ENCODE measurements around the gene BORCS5. TPM values are rescaled to one million over a fixed set of nuclear protein-coding genes. Genes with fewer than 3 reads are reported as not detected.

BORCS5 gene
- total and polyA plus RNA-seq, 2 donors (not counting 1 experiment from before 2014, with no cell fraction given) = 11.9 to 46.2 TPM

DNA sequence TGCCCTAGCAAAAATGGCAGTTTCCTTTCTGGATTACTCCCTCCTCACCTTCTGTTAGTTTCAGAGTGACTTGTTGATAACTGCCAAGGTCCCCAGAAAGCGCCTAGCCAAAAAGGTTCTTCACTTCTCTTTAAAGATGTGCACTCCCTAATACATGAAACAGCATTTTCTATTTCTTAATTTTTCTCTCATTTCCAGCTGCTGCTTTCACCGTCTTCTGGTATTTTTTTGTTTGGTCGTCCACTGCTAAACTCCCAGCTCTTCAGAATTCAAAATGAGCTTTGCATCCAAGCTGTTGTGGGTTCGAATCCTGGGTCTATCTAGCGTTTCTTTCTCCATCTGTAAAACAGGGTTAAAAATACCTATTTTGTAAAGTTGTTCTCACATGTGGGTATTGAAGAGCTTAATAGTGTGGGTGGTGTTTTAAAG lies 397 bp upstream of the BORCS5 start:
- no peaks in the 10 kb centered on the region for H4K20me1 ChIP-seq (ENCODE audit: control insufficient read depth, insufficient read depth, low read length, poor library complexity, severe bottlenecking)
- H3K79me2 ChIP-seq (ENCODE audit: control insufficient read depth, insufficient read depth, low read length) = peaks cover 36% of the 10 kb centered on the region
- H3K4me3 Mint-ChIP-seq = peak overlapping the region; percentile 92
- POLR2A ChIA-PET = interaction anchor here (0.7 to 3.3 kb wide), 7 partner anchors 117 to 431 kb away, joined by 3 to 54 read pairs (median 6); partner anchors contain the start of genes CDKN1B, CREBL2 and GPR19
- DNase-seq (no peak), ATAC-seq (ENCODE audit: low read depth) (no peak)
- H3K4me1 ChIP-seq (ENCODE audit: control insufficient read depth in 2 of 2, insufficient read depth in 2 of 2, low read length in 2 of 2) = peaks cover 21 to 25% of the 10 kb centered on the region in 2 donors
- no peaks in the 10 kb centered on the region for H3K9me3 Mint-ChIP-seq (ENCODE audit: insufficient read depth)
- TF ChIP-seq CTCF (IDR thresholded peaks at IDR 0.05) = no peak
- TF ChIP-seq EZH2 (IDR thresholded peaks at IDR 0.05; ENCODE audit: borderline replicate concordance, insufficient read depth, low read depth, low read length, poor library complexity, severe bottlenecking) = no peak
- H3K27ac Mint-ChIP-seq = peak overlapping the region; percentile 94
- H3K9ac ChIP-seq (ENCODE audit: low read length) = peak overlapping the region; percentile 53
- H3K27me3 Mint-ChIP-seq = peaks cover 3% of the 10 kb centered on the region
- H3K4me1 Mint-ChIP-seq = peaks cover 31% of the 10 kb centered on the region
- CTCF ChIA-PET = interaction anchor here (0.7 to 5.4 kb wide), 16 partner anchors 14 to 775 kb away, joined by 3 to 47 read pairs (median 5); partner anchors contain the start of genes CREBL2 and DUSP16
- peak overlapping the region; percentile 42 to 81 (median 61) for H3K4me3 ChIP-seq (ENCODE audit: control extremely low read depth in 1 of 5, extremely low read depth in 1 of 5, insufficient read depth in 1 of 5, low read depth in 2 of 5, low read length in 4 of 5)
- H2AFZ ChIP-seq (ENCODE audit: insufficient read depth, low read depth, low read length, poor library complexity, severe bottlenecking) = peak overlapping the region; percentile 59
- intact Hi-C loops (cut with micrococcal nuclease) = loop anchor here (2.0 to 10.0 kb wide), 8 partner anchors 90 to 744 kb away; partner anchors contain the start of genes HEBP1 and LRP6
- no peaks in the 10 kb centered on the region for H3K36me3 ChIP-seq (replicated peaks in 1 of 2; ENCODE audit: control extremely low read depth in 1 of 2, control insufficient read depth in 1 of 2, extremely low read depth in 1 of 2, insufficient read depth in 2 of 2, low read length in 1 of 2)
- peak overlapping the region; percentile 80 for H3K4me2 ChIP-seq (replicated peaks; ENCODE audit: low read depth, low read length, poor library complexity, severe bottlenecking)
- WGBS (ENCODE audit: insufficient coverage) = 19% methylated on average over 2 of the region's 5 CpGs
- H3K9me3 ChIP-seq (ENCODE audit: control extremely low read depth in 1 of 3, control insufficient read depth in 2 of 3, insufficient read depth in 1 of 3, low read length in 2 of 3) = no peaks in the 10 kb centered on the region
- peak overlapping the region; percentile 71 to 91 for H3K27ac ChIP-seq (ENCODE audit: low read length in 2 of 2)
- no peaks in the 10 kb centered on the region for H3K27me3 ChIP-seq (replicated peaks in 1 of 4; ENCODE audit: control extremely low read depth in 1 of 4, control insufficient read depth in 3 of 4, insufficient read depth in 4 of 4, low read length in 3 of 4)
